ENCODE data around the gene HTT-AS.

DNA sequence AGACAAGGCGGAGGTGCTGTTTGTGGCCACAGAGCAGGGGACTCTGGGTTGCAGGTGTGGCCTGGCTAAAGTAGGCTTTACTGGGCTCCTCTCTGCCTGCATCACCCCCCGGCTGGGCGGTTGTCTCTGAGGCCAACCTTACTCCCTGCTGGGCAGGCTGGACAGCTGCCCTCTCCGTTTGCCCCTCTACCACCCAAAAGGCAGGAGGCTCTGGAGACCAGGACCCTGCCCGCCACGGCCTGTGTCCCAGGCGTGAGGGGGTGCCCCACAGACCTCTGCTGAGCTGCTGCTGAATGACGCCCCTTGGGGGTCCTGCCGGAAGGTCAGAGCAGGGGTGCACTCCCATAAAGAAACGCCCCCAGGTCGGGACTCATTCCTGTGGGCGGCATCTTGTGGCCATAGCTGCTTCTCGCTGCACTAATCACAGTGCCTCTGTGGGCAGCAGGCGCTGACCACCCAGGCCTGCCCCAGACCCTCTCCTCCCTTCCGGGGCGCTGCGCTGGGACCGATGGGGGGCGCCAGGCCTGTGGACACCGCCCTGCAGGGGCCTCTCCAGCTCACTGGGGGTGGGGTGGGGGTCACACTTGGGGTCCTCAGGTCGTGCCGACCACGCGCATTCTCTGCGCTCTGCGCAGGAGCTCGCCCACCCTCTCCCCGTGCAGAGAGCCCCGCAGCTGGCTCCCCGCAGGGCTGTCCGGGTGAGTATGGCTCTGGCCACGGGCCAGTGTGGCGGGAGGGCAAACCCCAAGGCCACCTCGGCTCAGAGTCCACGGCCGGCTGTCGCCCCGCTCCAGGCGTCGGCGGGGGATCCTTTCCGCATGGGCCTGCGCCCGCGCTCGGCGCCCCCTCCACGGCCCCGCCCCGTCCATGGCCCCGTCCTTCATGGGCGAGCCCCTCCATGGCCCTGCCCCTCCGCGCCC, 920 bp downstream of the HTT-AS start:
- TF ChIP-seq POLR2AphosphoS5 (IDR thresholded peaks at IDR 0.05; ENCODE audit: low read depth, low read length): no peak
- TF ChIP-seq, protein P1, sequence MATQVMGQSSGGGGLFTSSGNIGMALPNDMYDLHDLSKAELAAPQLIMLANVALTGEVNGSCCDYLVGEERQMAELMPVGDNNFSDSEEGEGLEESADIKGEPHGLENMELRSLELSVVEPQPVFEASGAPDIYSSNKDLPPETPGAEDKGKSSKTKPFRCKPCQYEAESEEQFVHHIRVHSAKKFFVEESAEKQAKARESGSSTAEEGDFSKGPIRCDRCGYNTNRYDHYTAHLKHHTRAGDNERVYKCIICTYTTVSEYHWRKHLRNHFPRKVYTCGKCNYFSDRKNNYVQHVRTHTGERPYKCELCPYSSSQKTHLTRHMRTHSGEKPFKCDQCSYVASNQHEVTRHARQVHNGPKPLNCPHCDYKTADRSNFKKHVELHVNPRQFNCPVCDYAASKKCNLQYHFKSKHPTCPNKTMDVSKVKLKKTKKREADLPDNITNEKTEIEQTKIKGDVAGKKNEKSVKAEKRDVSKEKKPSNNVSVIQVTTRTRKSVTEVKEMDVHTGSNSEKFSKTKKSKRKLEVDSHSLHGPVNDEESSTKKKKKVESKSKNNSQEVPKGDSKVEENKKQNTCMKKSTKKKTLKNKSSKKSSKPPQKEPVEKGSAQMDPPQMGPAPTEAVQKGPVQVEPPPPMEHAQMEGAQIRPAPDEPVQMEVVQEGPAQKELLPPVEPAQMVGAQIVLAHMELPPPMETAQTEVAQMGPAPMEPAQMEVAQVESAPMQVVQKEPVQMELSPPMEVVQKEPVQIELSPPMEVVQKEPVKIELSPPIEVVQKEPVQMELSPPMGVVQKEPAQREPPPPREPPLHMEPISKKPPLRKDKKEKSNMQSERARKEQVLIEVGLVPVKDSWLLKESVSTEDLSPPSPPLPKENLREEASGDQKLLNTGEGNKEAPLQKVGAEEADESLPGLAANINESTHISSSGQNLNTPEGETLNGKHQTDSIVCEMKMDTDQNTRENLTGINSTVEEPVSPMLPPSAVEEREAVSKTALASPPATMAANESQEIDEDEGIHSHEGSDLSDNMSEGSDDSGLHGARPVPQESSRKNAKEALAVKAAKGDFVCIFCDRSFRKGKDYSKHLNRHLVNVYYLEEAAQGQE (IDR thresholded peaks at IDR 0.05; ENCODE audit: insufficient read depth in 1 of 2, low read depth in 2 of 2, low read length in 2 of 2): no peak
- TF ChIP-seq TAF1 (IDR thresholded peaks at IDR 0.05; ENCODE audit: borderline replicate concordance, insufficient read depth, low read length): no peak
- TF ChIP-seq SIN3A (IDR thresholded peaks at IDR 0.05; ENCODE audit: borderline replicate concordance, insufficient read depth, low read length): no peak

All from PFSK-1 (cell line).